ENCODE measurements around the gene ANKRD13A.

GRCh38 chr12:110007881-110008280 is 8.7 kb downstream of the ANKRD13A start:
- TF ChIP-seq POLR2AphosphoS5 (IDR thresholded peaks at IDR 0.05) (no peak), CTCF (IDR thresholded peaks at IDR 0.05) (no peak), EP300 (IDR thresholded peaks at IDR 0.05) (no peak), POLR2A (IDR thresholded peaks at IDR 0.05; ENCODE audit: low read depth) (no peak)
